Fibroblast of villous mesenchyme (primary cell): ENCODE data around the gene SLX4. TPM values are rescaled to one million over a fixed set of nuclear protein-coding genes. Genes with fewer than 3 reads are reported as not detected.
A peak's percentile ranks its signal among the peaks of the same experiment; 100 is the strongest.
"Not testable (repeated sequence)": the region's sequence is repeated elsewhere in the genome, so short reads cannot be mapped to it uniquely, and the experiment has no call there.

Source experiments
- DNase-seq: peaks from one replicate; pipeline ENCODE4 v3.0.0-alpha.2; 2010; ENCODE audit warnings: low read depth
- H3K4me3 ChIP-seq: 2 replicates; pipeline ENCODE4 v1.5.1; 2011; ENCODE audit warnings: low read depth, mild to moderate bottlenecking, low read length
- total RNA-seq: library from RNA; depleted of rRNA; stranded (reverse); fragments of >200 nt; gene quantifications from 2 replicates; pipeline ENCODE4 v1.2.3, GENCODE V29; 2012
- TF ChIP-seq, protein P1 (sequence below): IDR thresholded peaks from 2 replicates; pipeline ENCODE4 v1.5.1; 2012; ENCODE audit warnings: low read depth, mild to moderate bottlenecking, low read length; ENCODE audit not compliant: insufficient read depth

SLX4 gene
- total RNA-seq, 1 donor, result 7.3 TPM

DNA sequence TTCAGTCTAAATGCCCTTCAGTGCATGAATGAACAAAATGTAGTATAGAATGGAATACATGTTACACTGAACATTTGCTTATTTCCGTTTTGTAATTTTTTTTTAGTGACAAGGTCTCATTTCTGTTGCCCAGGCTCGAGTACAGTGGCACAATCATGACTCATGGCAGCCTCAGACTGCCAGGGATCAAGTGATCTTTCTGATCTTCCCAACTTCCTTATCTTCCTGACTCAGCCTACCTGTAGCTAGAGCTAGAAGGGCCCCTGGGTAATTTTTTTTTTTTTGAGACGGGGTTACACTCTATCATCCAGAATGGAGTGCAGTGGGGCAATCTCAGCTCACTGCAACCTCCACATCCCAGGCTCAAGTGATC, 7.3 kb upstream of the SLX4 start:
- DNase-seq, result no peak
- TF ChIP-seq, protein P1, sequence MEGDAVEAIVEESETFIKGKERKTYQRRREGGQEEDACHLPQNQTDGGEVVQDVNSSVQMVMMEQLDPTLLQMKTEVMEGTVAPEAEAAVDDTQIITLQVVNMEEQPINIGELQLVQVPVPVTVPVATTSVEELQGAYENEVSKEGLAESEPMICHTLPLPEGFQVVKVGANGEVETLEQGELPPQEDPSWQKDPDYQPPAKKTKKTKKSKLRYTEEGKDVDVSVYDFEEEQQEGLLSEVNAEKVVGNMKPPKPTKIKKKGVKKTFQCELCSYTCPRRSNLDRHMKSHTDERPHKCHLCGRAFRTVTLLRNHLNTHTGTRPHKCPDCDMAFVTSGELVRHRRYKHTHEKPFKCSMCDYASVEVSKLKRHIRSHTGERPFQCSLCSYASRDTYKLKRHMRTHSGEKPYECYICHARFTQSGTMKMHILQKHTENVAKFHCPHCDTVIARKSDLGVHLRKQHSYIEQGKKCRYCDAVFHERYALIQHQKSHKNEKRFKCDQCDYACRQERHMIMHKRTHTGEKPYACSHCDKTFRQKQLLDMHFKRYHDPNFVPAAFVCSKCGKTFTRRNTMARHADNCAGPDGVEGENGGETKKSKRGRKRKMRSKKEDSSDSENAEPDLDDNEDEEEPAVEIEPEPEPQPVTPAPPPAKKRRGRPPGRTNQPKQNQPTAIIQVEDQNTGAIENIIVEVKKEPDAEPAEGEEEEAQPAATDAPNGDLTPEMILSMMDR, result no peak
- no peak overlapping the region for H3K4me3 ChIP-seq

DNA sequence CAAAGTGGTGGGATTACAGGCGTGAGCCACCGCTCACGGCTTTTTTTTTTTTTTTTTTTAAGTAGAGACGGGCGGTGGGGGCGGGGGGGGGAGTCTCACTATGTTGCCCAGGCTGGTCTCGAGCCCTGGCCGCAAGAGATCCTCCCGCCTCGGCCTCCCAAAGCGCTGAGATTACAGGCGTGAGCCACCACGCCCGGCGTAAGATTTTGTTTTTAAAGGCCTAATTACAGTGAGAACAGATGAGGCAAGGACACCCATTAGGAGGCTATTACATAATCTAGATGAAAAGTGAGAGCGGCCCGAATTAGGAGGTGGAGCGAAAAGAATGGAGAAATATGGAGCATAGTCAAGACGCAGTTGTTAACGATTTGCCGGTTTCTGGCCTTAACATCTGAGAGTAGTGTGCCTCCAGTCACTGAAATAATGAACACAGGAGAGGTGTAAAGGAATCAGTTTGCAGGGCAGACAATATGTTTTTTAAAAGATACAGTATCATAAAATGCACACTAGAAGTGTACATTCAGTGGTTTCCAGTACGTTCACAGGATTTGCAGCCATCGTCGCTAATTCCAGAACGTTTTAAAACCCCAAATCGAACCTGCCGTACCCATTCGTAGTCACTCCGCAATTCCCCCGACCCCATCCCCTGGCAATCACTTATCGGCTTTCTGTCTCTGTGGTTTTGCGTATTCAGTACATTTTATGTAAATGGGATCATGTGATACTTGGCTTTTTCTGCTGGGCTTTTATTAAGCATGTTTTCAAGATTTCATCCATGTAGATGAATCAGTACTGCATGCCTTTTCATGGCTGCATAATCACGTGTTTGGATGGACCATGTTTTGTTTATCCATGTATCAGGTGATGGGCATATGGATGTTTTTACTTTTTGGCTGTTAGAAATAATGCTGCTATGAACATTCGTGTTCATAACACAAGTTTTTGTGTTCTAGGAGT, 1.4 kb upstream of the SLX4 start:
- TF ChIP-seq, protein P1, result no peak
- H3K4me3 ChIP-seq, result peak overlapping the region; percentile 98
- no peak for DNase-seq

DNA sequence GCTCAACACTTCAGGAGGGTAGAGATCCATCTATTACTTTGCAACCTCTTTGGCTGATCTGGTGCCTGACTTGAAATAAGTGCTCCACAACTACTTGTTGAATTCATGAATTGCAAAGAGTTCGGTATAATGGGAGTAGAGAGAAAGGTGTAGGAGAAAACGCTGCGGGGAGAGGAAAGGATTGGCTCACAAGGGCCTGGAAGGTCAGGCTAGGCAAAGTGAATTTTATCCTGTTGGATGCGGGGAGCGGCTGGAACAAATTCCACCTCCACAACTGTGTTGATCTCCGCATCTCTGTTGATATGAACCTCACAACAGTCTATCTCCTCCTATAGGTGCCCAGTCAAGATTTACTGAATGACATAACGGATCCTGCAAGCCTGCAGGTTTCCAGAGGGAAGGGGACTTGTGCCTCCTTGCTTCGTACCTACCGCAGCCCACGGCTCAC, 684 bp downstream of the SLX4 start:
- TF ChIP-seq, protein P1, result no peak
- DNase-seq, result no peak
- peak overlapping the region; percentile 91 for H3K4me3 ChIP-seq

DNA sequence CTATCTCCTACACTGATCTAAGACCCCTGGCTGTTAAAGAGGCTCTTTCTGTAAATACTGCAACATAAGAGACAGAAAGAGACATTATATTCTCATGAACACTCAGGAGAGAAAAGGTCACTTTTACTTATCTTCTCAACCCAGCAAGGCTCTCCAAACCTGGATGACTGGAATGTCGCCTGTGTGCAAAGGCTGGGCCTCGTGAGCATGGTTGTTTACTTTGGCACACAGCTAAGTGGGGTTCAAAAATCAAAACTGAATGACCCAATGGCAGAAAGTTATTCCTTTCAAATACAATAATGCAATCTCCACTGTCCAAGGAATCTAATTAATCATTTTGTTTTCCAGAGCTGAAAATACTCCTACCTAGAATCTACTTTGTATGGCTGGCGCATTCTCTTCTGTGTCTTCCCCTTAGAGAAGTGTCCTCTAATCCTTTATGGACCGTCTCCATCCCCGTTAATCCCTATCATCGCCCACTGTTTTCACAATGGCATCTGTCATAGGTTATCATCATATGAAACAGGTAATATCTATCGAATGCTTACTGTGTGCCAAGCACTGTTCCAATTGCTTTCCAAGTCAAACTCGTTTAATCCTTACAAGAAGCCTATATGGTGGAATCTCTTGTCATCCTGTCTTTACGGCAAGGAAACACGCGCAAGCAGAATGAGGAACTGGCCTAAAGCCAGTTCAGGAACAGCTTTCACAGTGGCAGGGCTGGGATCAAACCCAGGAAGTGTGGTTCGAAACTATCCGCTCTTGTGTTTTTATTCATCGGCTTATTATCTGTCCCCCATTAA, 1.3 kb downstream of the SLX4 start:
- peak overlapping the region; percentile 91 for H3K4me3 ChIP-seq
- no peak for DNase-seq
- TF ChIP-seq, protein P1, result no peak

DNA sequence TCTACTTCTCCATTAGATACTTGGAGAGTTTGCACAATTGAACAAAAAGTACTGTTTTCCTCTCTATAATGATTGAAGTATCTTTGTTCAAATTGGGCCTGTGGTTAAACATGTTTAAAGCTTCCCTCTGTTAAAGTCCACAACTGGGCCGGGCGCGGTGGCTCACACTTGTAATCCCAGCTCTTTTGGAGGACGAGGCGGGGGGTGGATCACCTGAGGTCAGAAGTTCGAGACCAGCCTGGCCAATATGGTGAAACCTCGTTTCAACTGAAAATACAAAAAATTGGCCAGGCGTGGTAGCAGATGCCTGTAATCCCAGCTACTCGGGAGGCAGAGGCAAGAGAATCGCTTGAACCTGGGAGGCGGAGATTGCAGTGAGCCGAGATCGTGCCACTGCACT, 2.4 kb downstream of the SLX4 start:
- DNase-seq, H3K4me3 ChIP-seq: not testable (repeated sequence)

DNA sequence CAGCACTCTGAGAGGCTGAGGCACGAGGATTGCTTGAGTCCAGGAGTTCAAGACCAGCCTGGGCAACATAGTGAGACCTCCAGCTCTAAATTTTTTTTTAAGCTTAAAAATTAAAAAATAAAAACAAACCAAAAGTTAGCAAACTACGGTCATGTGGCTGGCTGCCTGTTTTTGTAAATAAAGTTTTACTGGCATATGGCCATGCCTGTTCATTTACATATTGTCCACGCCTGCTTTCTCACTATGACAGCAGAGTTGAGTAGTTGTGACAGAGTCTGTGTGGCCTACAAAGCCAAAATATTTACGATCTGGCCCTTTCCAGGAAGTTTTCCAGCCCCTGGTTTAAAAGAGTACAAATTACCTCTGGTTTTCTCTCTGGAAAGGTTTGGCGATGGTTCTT, 3.3 kb downstream of the SLX4 start:
- DNase-seq, result no peak
- H3K4me3 ChIP-seq, result no peak overlapping the region
- TF ChIP-seq, protein P1, result no peak

DNA sequence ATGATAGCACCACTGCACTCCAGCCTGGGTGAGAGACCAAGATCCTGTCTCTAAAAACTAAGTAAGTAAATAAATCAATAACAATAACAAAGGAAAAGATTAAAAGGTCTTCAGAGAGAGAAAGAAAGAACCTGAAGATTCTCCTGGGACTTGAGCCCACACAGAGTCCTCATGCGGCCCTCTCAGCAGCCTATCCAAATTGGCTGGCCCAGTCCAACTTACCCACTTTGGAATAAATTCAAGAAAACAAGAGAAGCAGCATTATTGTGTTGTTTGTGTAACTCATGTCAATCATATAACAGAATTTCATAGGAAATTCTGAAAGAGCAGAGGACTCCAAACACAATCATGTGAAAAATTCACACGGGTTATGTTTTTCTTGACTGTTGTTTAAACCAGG, 3.8 kb downstream of the SLX4 start:
- DNase-seq, result no peak
- TF ChIP-seq, protein P1, result no peak
- H3K4me3 ChIP-seq, result no peak overlapping the region
